Liver (tissue), 9 donors: ENCODE data around the gene KBTBD13. TPM values are rescaled to one million over a fixed set of nuclear protein-coding genes. Genes with fewer than 3 reads are reported as not detected.

Experiments used
- DNase-seq: peaks from one replicate; pipeline ENCODE4 v3.0.0-alpha.2; 2017; ENCODE audit warnings: low spot score
- H3K27ac ChIP-seq, 2 donors: one replicate each; pipeline ENCODE4 v1.7.0; 2013; ENCODE audit warnings: inconsistent platforms in 2 of 2, low read length in 2 of 2, control low read depth in 1 of 2, low read depth in 1 of 2, mild to moderate bottlenecking in 1 of 2
- H3K27me3 ChIP-seq, 4 donors: one replicate each; pipeline versions ENCODE4 v1.6.1 to v1.7.0; 2013; ENCODE audit warnings: low read length in 3 of 4, inconsistent platforms in 1 of 4, mild to moderate bottlenecking in 1 of 4, moderate library complexity in 1 of 4; ENCODE audit not compliant: control insufficient read depth in 4 of 4, insufficient read depth in 4 of 4
- H3K36me3 ChIP-seq, 4 donors: one replicate each; pipeline versions ENCODE4 v1.6.1 to v1.7.0; 2013; ENCODE audit warnings: low read length in 3 of 4, mild to moderate bottlenecking in 3 of 4, low read depth in 1 of 4, moderate library complexity in 1 of 4; ENCODE audit not compliant: control insufficient read depth in 4 of 4, insufficient read depth in 3 of 4
- H3K4me1 ChIP-seq, 4 donors: one replicate each; pipeline versions ENCODE4 v1.6.1 to v1.7.0; 2013; ENCODE audit warnings: low read length in 3 of 4, mild to moderate bottlenecking in 3 of 4, moderate library complexity in 1 of 4; ENCODE audit not compliant: control insufficient read depth in 4 of 4, insufficient read depth in 4 of 4
- H3K4me3 ChIP-seq, 3 donors: one replicate each; pipeline versions ENCODE4 v1.6.1 to v1.7.0; 2013; ENCODE audit warnings: low read length in 3 of 3, control low read depth in 1 of 3, low read depth in 1 of 3, mild to moderate bottlenecking in 1 of 3
- H3K9ac ChIP-seq, 2 donors: one replicate each; pipeline ENCODE4 v1.7.0; 2013; ENCODE audit warnings: low read length in 2 of 2, mild to moderate bottlenecking in 2 of 2, moderate library complexity in 2 of 2, control low read depth in 1 of 2, low read depth in 1 of 2
- H3K9me3 ChIP-seq, 4 donors: one replicate each; pipeline versions ENCODE4 v1.6.1 to v1.7.0; 2013; ENCODE audit warnings: low read length in 3 of 4; ENCODE audit not compliant: control insufficient read depth in 4 of 4
- ATF3 ChIP-seq: IDR thresholded peaks from 2 replicates; pipeline ENCODE4 v1.6.1; 2016; ENCODE audit warnings: antibody characterized with exemption
- CTCF ChIP-seq: fragments of 150-350 bp; IDR thresholded peaks from 2 replicates; pipeline ENCODE4 v1.5.1; 2017; ENCODE audit warnings: improper control_type of control experiment, low read depth, low read length; ENCODE audit not compliant: missing input control
- FOXA1 ChIP-seq: IDR thresholded peaks from 2 replicates; pipeline ENCODE4 v1.6.1; 2016; ENCODE audit warnings: antibody characterized with exemption
- FOXA2 ChIP-seq: IDR thresholded peaks from 2 replicates; pipeline ENCODE4 v1.6.1; 2016; ENCODE audit warnings: antibody characterized with exemption
- GABPA ChIP-seq, 2 donors: IDR thresholded peaks in 1 of 2; conservative IDR thresholded peaks in 1 of 2; 2 replicates each; pipeline ENCODE4 v1.6.1; 2016; ENCODE audit warnings: antibody characterized with exemption in 2 of 2, mild to moderate bottlenecking in 1 of 2, moderate library complexity in 1 of 2
- HNF4A ChIP-seq, 2 donors: conservative IDR thresholded peaks; 2 replicates each; pipeline ENCODE4 v1.6.1; 2016; ENCODE audit warnings: antibody characterized with exemption in 2 of 2, mild to moderate bottlenecking in 2 of 2
- RAD21 ChIP-seq, 2 donors: IDR thresholded peaks; 2 replicates each; pipeline ENCODE4 v1.6.1; 2016; ENCODE audit warnings: antibody characterized with exemption in 2 of 2, mild to moderate bottlenecking in 2 of 2
- REST ChIP-seq: IDR thresholded peaks from 2 replicates; pipeline ENCODE4 v1.6.1; 2016; ENCODE audit warnings: antibody characterized with exemption, mild to moderate bottlenecking
- RXRA ChIP-seq, 2 donors: IDR thresholded peaks; 2 replicates each; pipeline ENCODE4 v1.6.1; 2017 to 2018; ENCODE audit warnings: antibody characterized with exemption in 2 of 2, mild to moderate bottlenecking in 1 of 2
- SP1 ChIP-seq: IDR thresholded peaks from 2 replicates; pipeline ENCODE4 v1.6.1; 2018; ENCODE audit warnings: antibody characterized with exemption, mild to moderate bottlenecking
- TAF1 ChIP-seq: conservative IDR thresholded peaks from 2 replicates; pipeline ENCODE4 v1.6.1; 2016; ENCODE audit warnings: antibody characterized with exemption, mild to moderate bottlenecking
- ZBTB33 ChIP-seq: IDR thresholded peaks from 2 replicates; pipeline ENCODE4 v1.6.1; 2016; ENCODE audit warnings: antibody characterized with exemption
- WGBS: extraction: QIAGEN DNeasy Blood & Tissue Kit; methylation state at CpG from one replicate; pipeline ENCODE4 v1.1.7; 2013; 5-methylcytosine and 5-hydroxymethylcytosine counted together
- polyA plus RNA-seq, 2 donors: library from polyadenylated mRNA; stranded (reverse) in 1 of 2; unstranded in 1 of 2; fragments of 200-250 nt in 1 of 2; fragments of >200 nt in 1 of 2; fragmentation: Nextera tagmentation in 1 of 2; extraction: Ambion mirVana in 1 of 2; gene quantifications; one replicate each; pipeline versions ENCODE4 v1.2.1 to v1.2.3, GENCODE V29; 2013 to 2015
- total RNA-seq, 2 donors: library from RNA; depleted of rRNA; stranded (reverse); fragments of >200 nt; gene quantifications; one replicate each; pipeline ENCODE4 v1.2.3, GENCODE V29; 2014
- TF ChIP-seq, protein P1 (sequence below): IDR thresholded peaks from 2 replicates; pipeline ENCODE4 v1.6.1; 2016; ENCODE audit warnings: antibody characterized with exemption
- donor health status: healthy.
- donor health status: healthy.
- donor health status: healthy.
- donor health status: healthy.
- donor health status: healthy.

KBTBD13 gene
- total and polyA plus RNA-seq, 4 donors: not detected

GRCh38 chr15:65032801-65033537 is 43.6 kb upstream of the KBTBD13 start (continued):
- TF ChIP-seq REST: peak; percentile 58
- no peak for TF ChIP-seq ATF3
- peak; percentile 92 to 97 for TF ChIP-seq RAD21 (IDR thresholded peaks at IDR 0.05)
- no peak for TF ChIP-seq FOXA1
- peak in 1 of 2 donors; percentile 58 for TF ChIP-seq GABPA (IDR thresholded peaks at IDR 0.05 in 1 of 2, conservative IDR thresholded peaks at IDR 0.05 in 1 of 2)
- TF ChIP-seq RXRA (IDR thresholded peaks at IDR 0.05): peak; percentile 92 to 93
- TF ChIP-seq HNF4A (conservative IDR thresholded peaks at IDR 0.05): peak; percentile 99 to 100

GRCh38 chr15:65033659-65034269 is 42.8 kb upstream of the KBTBD13 start:
- TF ChIP-seq RAD21 (IDR thresholded peaks at IDR 0.05) (peak; percentile 86 to 90), FOXA2 (no peak), CTCF (peak; percentile 65), HNF4A (conservative IDR thresholded peaks at IDR 0.05) (no peak), FOXA1 (no peak)
- TF ChIP-seq, protein P1, sequence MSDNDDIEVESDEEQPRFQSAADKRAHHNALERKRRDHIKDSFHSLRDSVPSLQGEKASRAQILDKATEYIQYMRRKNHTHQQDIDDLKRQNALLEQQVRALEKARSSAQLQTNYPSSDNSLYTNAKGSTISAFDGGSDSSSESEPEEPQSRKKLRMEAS: peak; percentile 21
- DNase-seq: no peak
- no peak overlapping the region for H3K4me3 ChIP-seq
- H3K9ac ChIP-seq: peak overlapping the region in 1 of 2 donors; percentile 72
- H3K36me3 ChIP-seq: no peaks in the 10 kb centered on the region
- H3K9me3 ChIP-seq: no peaks in the 10 kb centered on the region
- H3K4me1 ChIP-seq: peaks cover 0 to 21% (median 16%) of the 10 kb centered on the region in 4 donors
- WGBS: 5% methylated on average over 4 of the region's 4 CpGs
- H3K27me3 ChIP-seq: no peaks in the 10 kb centered on the region
- peak overlapping the region; percentile 29 to 55 for H3K27ac ChIP-seq

- Histone ChIP-seq H3K9ac (no peak overlapping the region), H3K9me3 (no peaks in the 10 kb centered on the region), H3K27ac (no peak overlapping the region), H3K27me3 (no peaks in the 10 kb centered on the region), H3K4me1 (peaks cover 0 to 18% (median 15%) of the 10 kb centered on the region in 4 donors), H3K36me3 (no peaks in the 10 kb centered on the region), H3K4me3 (no peak overlapping the region)
- TF ChIP-seq CTCF: no peak
- no peak for TF ChIP-seq SP1
- TF ChIP-seq TAF1: no peak
- TF ChIP-seq ZBTB33: no peak
- TF ChIP-seq HNF4A (conservative IDR thresholded peaks at IDR 0.05): no peak
- TF ChIP-seq GABPA (IDR thresholded peaks at IDR 0.05 in 1 of 2, conservative IDR thresholded peaks at IDR 0.05 in 1 of 2): no peak
- DNase-seq: no peak
- 95% methylated on average over 11 of the region's 11 CpGs for WGBS
Measured at GRCh38 chr15:65034719-65035118, 41.8 kb upstream of the KBTBD13 start.
